OCI-M1 (cell line): ENCODE data around the gene ZCCHC10.
"Not testable (repeated sequence)": the region's sequence is repeated elsewhere in the genome, so short reads cannot be mapped to it uniquely, and the experiment has no call there.

Experiments
- DNase-seq: peaks from one replicate; lab custom pipeline; 2025; lab: John Stamatoyannopoulos, UW

ZCCHC10 gene

GRCh38 chr5:133025804-133026663 lies at the start of gene ZCCHC10:
TSS of gene ZCCHC10 (minus strand) at chr5:133026549. CDS start at chr5:133026537, 12 bp downstream.
- peak; percentile 97 for DNase-seq

- no peak for DNase-seq
These were observed 49.5 kb upstream of the ZCCHC10 start for GRCh38 chr5:133075572-133076536.

- DNase-seq = no peak
These were observed 45.7 kb upstream of the ZCCHC10 start for GRCh38 chr5:133072021-133072420.

- DNase-seq = no peak
These were observed 39.7 kb upstream of the ZCCHC10 start for GRCh38 chr5:133066045-133066444.

GRCh38 chr5:133065471-133065870 lies 39.1 kb upstream of the ZCCHC10 start:
- no peak for DNase-seq

GRCh38 chr5:133063965-133064364 lies 37.6 kb upstream of the ZCCHC10 start:
- no peak for DNase-seq

GRCh38 chr5:133062276-133062675 lies 35.9 kb upstream of the ZCCHC10 start:
- DNase-seq = no peak

GRCh38 chr5:133059621-133060020 lies 33.3 kb upstream of the ZCCHC10 start:
- no peak for DNase-seq

- DNase-seq = no peak
These were observed 30.5 kb upstream of the ZCCHC10 start for GRCh38 chr5:133056891-133057290.

GRCh38 chr5:133054697-133055471 lies 28.5 kb upstream of the ZCCHC10 start:
- no peak for DNase-seq

- DNase-seq = no peak
These were observed 27.1 kb upstream of the ZCCHC10 start for GRCh38 chr5:133053448-133053847.

GRCh38 chr5:133052317-133053175 lies 26.2 kb upstream of the ZCCHC10 start:
- peak; percentile 82 for DNase-seq

- peak; percentile 99 for DNase-seq
These were observed 25.4 kb upstream of the ZCCHC10 start, which contains the start of gene HSPA4 for GRCh38 chr5:133051542-133052316. TSS of gene HSPA4 (plus strand) at chr5:133052013. CDS start at chr5:133052251, 238 bp downstream.

GRCh38 chr5:133051061-133051541 lies 24.8 kb upstream of the ZCCHC10 start:
- peak; percentile 75 for DNase-seq

GRCh38 chr5:133050521-133050920 lies 24.2 kb upstream of the ZCCHC10 start:
- no peak for DNase-seq

GRCh38 chr5:133049726-133050048 lies 23.3 kb upstream of the ZCCHC10 start:
- peak; percentile 15 for DNase-seq

- DNase-seq = no peak
These were observed 22.8 kb upstream of the ZCCHC10 start for GRCh38 chr5:133048993-133049725.

- no peak for DNase-seq
These were observed 21.1 kb upstream of the ZCCHC10 start for GRCh38 chr5:133047404-133047803.

GRCh38 chr5:133046560-133046959 lies 20.2 kb upstream of the ZCCHC10 start:
- not testable (repeated sequence) for DNase-seq
